ENCODE measurements around the gene PDGFRB. TPM values are rescaled to one million over a fixed set of nuclear protein-coding genes. Genes with fewer than 3 reads are reported as not detected.

The PDGFRB gene
- total RNA-seq, 1 experiment from 2014 or later: not detected

DNA sequence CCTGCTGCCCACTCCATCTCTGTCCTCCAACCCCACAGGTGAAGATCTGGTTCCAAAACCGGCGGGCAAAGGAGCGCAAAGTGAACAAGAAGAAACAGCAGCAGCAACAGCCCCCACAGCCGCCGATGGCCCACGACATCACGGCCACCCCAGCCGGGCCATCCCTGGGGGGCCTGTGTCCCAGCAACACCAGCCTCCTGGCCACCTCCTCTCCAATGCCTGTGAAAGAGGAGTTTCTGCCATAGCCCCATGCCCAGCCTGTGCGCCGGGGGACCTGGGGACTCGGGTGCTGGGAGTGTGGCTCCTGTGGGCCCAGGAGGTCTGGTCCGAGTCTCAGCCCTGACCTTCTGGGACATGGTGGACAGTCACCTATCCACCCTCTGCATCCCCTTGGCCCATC lies 27.8 kb upstream of the PDGFRB start:
- ChIA-PET POLR2A (ENCODE audit: unreplicated experiment) (no interaction called here), CTCF (no interaction called here)
- H3F3A ChIP-seq (ENCODE audit: insufficient read depth, low read depth): no peaks in the 10 kb centered on the region
- H2AFZ ChIP-seq: no peak overlapping the region
- no peaks in the 10 kb centered on the region for H4K20me1 ChIP-seq (ENCODE audit: insufficient read depth)
- no peaks in the 10 kb centered on the region for H3K36me3 ChIP-seq (ENCODE audit: low read depth)
- H3K4me2 ChIP-seq: no peak overlapping the region
- BruUV-seq (replicated peaks): no TSS peak
- H3K4me1 ChIP-seq (replicated peaks; ENCODE audit: insufficient read depth): no peaks in the 10 kb centered on the region
- no peaks in the 10 kb centered on the region for H3K79me2 ChIP-seq (ENCODE audit: low read depth)
- no peak overlapping the region for H3K27ac ChIP-seq
- DNase-seq: no peak
- no peak for TF ChIP-seq EZH2 (IDR thresholded peaks at IDR 0.05; ENCODE audit: low read depth)
- TF ChIP-seq, protein P1, sequence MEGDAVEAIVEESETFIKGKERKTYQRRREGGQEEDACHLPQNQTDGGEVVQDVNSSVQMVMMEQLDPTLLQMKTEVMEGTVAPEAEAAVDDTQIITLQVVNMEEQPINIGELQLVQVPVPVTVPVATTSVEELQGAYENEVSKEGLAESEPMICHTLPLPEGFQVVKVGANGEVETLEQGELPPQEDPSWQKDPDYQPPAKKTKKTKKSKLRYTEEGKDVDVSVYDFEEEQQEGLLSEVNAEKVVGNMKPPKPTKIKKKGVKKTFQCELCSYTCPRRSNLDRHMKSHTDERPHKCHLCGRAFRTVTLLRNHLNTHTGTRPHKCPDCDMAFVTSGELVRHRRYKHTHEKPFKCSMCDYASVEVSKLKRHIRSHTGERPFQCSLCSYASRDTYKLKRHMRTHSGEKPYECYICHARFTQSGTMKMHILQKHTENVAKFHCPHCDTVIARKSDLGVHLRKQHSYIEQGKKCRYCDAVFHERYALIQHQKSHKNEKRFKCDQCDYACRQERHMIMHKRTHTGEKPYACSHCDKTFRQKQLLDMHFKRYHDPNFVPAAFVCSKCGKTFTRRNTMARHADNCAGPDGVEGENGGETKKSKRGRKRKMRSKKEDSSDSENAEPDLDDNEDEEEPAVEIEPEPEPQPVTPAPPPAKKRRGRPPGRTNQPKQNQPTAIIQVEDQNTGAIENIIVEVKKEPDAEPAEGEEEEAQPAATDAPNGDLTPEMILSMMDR (conservative IDR thresholded peaks at IDR 0.05): no peak
- peaks cover 1% of the 10 kb centered on the region; the same call in 1 of the 2 replicates for H3K27me3 ChIP-seq (ENCODE audit: insufficient read depth, low read depth)
- no peaks in the 10 kb centered on the region for H3K9me3 ChIP-seq (ENCODE audit: insufficient read depth, low read depth)
- H3K4me3 ChIP-seq: no peak overlapping the region
- no peaks in the 10 kb centered on the region for H3K9me2 ChIP-seq (ENCODE audit: insufficient read depth)
- intact Hi-C loops (cut with micrococcal nuclease; ENCODE audit: unreplicated experiment): no loop called here

- Histone ChIP-seq H3K27ac (no peak overlapping the region), H3K36me3 (ENCODE audit: low read depth) (no peaks in the 10 kb centered on the region), H3F3A (ENCODE audit: insufficient read depth, low read depth) (no peaks in the 10 kb centered on the region), H3K9me2 (ENCODE audit: insufficient read depth) (no peaks in the 10 kb centered on the region), H3K4me1 (replicated peaks; ENCODE audit: insufficient read depth) (no peaks in the 10 kb centered on the region), H3K9me3 (ENCODE audit: insufficient read depth, low read depth) (no peaks in the 10 kb centered on the region), H4K20me1 (ENCODE audit: insufficient read depth) (no peaks in the 10 kb centered on the region), H3K4me3 (no peak overlapping the region), H3K4me2 (no peak overlapping the region), H3K27me3 (ENCODE audit: insufficient read depth, low read depth) (no peaks in the 10 kb centered on the region), H2AFZ (no peak overlapping the region), H3K79me2 (ENCODE audit: low read depth) (no peaks in the 10 kb centered on the region)
- BruUV-seq (replicated peaks): no TSS peak
- intact Hi-C loops (cut with micrococcal nuclease; ENCODE audit: unreplicated experiment): no loop called here
- DNase-seq: no peak
- ChIA-PET CTCF (no interaction called here), POLR2A (ENCODE audit: unreplicated experiment) (interaction anchor here (0.6 kb wide), 1 partner anchor 753 kb away, joined by 5 read pairs; no protein-coding TSS in a partner anchor)
- TF ChIP-seq, protein P1 (conservative IDR thresholded peaks at IDR 0.05): no peak
- no peak for TF ChIP-seq EZH2 (IDR thresholded peaks at IDR 0.05; ENCODE audit: low read depth)
Observed at GRCh38 chr5:150182774-150183173, 27.1 kb upstream of the PDGFRB start.

DNA sequence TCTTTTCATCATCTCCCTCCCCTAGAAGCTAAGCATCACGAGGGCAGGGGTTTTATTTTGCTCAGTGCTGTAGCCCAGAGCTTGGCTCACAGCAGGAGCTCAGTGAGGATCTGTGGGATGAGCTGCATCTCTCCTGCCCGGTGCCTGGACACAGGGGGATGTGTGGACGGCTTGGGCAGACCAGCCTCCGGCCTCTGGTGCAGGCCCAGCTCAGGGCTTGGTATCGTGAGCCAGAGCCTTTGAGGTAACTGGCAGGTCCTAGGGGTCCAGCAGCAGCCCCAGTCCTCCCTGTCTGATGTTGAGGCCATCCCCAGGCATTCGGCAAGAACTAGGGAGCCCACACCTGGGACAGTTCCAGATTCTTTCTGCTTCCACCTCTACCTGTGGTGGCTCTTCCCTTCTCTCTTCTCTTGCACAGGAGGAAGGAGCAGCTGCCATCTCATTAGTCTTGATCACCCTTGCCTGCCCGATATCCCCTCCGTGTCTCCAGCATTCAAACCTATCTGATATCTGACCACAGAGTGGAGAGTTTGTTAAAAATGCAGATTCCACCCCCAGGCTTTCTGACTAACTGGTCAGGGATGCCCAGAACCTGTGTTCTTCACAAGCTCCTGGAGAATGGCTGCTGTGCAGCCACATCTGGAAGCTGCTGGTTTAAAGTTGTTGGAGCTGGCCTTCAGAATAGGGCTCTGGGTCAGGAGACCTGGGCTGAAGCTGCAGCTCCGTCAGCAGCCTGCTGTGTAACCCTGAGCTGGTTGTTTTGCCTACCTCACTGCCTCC lies 26.3 kb upstream of the PDGFRB start:
- POLR2A ChIA-PET (ENCODE audit: unreplicated experiment): interaction anchor here (0.6 kb wide), 1 partner anchor 754 kb away, joined by 5 read pairs; no protein-coding TSS in a partner anchor

More for the DNA sequence above, 26.3 kb upstream of the PDGFRB start:
- Histone ChIP-seq H3F3A (ENCODE audit: insufficient read depth, low read depth) (no peaks in the 10 kb centered on the region), H4K20me1 (ENCODE audit: insufficient read depth) (no peaks in the 10 kb centered on the region), H3K4me1 (replicated peaks; ENCODE audit: insufficient read depth) (no peaks in the 10 kb centered on the region), H3K27me3 (ENCODE audit: insufficient read depth, low read depth) (no peaks in the 10 kb centered on the region), H3K79me2 (ENCODE audit: low read depth) (no peaks in the 10 kb centered on the region), H3K9me3 (ENCODE audit: insufficient read depth, low read depth) (no peaks in the 10 kb centered on the region), H3K27ac (no peak overlapping the region), H3K36me3 (ENCODE audit: low read depth) (no peaks in the 10 kb centered on the region), H3K9me2 (ENCODE audit: insufficient read depth) (no peaks in the 10 kb centered on the region), H3K4me2 (no peak overlapping the region), H3K4me3 (no peak overlapping the region), H2AFZ (no peak overlapping the region)
- intact Hi-C loops (cut with micrococcal nuclease; ENCODE audit: unreplicated experiment): no loop called here
- BruUV-seq (replicated peaks): no TSS peak
- CTCF ChIA-PET: no interaction called here
- no peak for DNase-seq
- TF ChIP-seq, protein P1 (conservative IDR thresholded peaks at IDR 0.05): no peak
- no peak for TF ChIP-seq EZH2 (IDR thresholded peaks at IDR 0.05; ENCODE audit: low read depth)

Data from PC-9 (cell line).